ENCODE results near the gene SST.
"Not testable (repeated sequence)": the region's sequence is repeated elsewhere in the genome, so short reads cannot be mapped to it uniquely, and the experiment has no call there.

GRCh38 chr3:187681756-187682155 is 11.6 kb upstream of the SST start:
- TF ChIP-seq CTCF (IDR thresholded peaks at IDR 0.05 in 2 of 3, conservative IDR thresholded peaks at IDR 0.05 in 1 of 3; ENCODE audit: control insufficient read depth in 2 of 3, extremely low read depth in 1 of 3, insufficient read depth in 1 of 3, low read depth in 3 of 3, low read length in 3 of 3); JUNB (IDR thresholded peaks at IDR 0.05); FOXM1 (IDR thresholded peaks at IDR 0.05; ENCODE audit: low read depth, low read length): not testable (repeated sequence)

Data from GM12878 (cell line).